GM10266 (cell line): Measurements from ENCODE around the gene TMUB2.

Source experiments
- DNase-seq: peaks from one replicate; pipeline ENCODE4 v3.0.0; 2012; ENCODE audit errors: extremely low spot score
- CTCF ChIP-seq: IDR thresholded peaks from 2 replicates; pipeline ENCODE4 v1.5.1; 2012; ENCODE audit warnings: mild to moderate bottlenecking, low read depth; ENCODE audit not compliant: control insufficient read depth, insufficient read depth; ENCODE audit errors: missing control alignments

The TMUB2 gene

GRCh38 chr17:44217738-44218343 is 31.1 kb downstream of the TMUB2 start:
- no peak for DNase-seq
- no peak for TF ChIP-seq CTCF

DNA sequence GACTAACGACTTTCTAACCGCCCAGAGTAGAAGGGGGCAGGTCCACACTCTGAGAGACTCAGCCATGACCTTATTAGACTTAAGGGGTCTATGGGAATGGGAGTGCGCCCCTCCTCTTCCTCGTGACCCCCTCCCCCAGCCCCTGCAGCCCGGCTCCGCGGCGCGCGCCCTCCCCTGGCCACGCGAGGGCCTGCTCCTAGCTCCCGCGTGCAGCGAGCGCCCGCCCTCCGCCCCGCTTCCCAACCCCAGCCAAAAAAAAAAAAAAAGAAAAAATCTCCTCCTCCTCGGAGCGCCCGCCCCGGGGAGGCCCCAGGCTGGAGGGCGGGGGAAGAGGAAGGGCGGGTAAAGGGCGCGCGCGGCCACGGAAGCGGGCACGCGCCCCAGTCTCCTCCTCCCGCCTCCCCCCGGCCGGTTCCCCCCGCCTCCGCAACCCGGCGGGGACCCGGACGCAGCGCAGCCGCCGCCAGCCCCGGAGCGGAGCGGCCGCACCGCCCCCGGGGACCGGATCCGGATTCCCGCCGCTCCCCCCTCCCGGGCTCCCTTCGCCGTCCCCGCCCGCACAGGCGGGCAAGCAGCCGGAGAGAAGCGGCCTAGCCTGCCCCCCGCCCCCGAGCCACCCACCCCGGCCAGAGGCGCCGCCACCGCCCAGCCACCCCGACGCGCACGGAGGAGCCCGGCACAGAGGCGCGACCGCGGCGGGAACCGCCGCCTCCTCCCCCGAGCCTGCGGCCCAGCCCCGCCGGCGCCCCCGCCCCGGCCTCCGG is 31.8 kb downstream of the TMUB2 start:
- peak; percentile 67 for TF ChIP-seq CTCF
- peak; percentile 97 for DNase-seq

DNA sequence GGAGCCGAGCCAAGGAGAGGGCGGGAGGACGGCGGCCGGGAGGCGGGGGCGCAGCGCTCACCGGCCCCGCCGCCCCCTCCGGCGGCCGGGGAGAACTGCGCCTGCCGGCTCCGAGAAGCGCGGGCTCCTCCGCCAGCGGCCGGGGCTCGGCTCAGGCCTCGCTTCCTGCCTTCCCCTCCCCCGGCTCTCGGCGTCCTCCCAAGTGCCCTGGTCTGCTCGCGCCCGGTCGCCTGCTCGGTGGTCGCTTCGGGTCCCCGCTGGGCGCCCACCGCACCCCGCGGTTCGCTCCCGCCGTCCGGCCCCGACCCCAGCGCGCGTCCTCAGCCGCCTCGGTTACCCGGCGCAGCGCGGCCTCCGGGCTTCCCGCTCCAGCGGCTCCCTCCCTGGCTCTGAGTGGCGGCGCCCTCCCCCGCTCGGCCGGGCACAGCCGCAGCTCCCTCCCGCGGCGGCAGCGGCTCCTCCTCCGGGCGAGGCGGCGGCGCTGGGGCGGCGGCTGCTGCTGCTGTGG is 32.4 kb downstream of the TMUB2 start:
- peak; percentile 90 for DNase-seq
- peak; percentile 47 for TF ChIP-seq CTCF

DNA sequence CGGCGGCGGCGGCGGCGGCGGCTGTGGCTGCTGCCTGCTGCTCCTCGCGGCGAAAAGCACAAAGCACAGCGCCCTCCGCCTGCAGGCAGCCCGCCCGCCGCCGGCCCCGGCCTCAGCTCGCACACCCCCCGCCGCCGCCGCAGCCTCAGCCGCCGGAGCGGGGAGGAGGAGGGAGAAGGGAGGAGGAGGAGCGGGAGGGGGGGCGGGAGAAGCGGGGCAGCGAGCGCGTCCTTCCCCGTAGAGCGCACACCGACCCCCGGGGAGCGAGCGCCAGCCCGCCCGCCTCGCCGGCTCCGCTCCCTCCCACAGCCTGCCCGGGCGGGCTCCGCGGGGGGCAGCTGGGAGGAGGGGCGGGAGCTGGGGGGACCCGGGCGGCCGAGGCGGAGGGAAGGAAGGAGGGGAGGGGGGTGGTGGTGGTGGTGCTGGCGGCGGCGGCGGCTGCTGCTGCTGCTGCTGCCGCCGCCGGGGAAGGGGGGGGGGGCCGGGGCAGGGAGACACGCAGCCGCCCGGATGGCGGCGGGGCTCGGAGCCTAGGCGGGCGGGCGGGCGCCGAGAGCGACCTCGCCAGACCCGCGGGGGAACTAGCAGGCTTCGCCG is 32.9 kb downstream of the TMUB2 start, which contains the start of gene UBTF:
TSS of gene UBTF (minus strand) at position 60 of the 597 bp plus-strand sequence. CDS start 1,446 bp downstream, outside the sequence.
- TF ChIP-seq CTCF, result peak; percentile 33
- peak; percentile 78 for DNase-seq

DNA sequence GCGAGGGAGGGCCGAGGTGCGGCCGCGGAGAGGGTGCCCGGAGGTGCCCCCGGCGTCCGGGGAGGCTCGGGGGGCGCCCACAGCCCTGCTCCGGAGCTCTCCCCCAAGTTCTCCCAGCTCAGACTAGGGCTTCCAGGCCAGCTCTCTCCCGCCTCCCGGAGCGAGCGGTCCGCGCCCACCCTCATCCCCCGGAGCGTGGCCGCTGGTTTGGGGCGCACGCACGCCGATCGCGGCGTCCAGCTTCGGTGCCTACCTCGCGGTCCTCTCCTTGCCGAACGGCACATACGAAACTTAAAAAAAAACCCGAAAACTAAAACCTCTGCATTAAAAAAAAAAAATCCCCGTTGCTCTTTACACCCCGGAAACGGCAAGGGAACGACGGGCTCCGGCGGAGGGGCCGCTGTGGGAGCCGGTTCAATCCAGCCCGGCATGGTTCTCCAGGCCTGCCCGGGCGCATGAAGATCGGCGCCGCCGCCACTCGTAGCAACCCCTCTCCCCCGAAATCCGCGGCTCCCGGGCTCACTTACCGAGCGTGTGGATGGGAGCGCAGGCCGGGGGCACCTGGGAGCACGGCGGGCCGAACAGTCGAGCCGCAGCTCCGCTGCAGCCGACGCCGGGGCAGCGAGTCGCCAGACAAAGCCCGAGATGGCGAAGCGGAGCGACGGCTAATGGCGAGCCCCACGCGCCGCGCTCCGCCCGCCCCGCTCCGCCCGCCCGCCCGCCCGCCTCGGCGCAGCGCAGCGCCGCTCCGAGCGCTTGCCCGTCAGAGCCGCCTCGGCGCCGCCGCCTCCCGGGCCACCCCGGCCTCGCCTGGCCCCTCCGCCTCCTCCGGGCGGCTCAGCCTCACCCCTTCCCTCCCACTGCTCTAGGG is 33.7 kb downstream of the TMUB2 start:
- peak; percentile 17 for TF ChIP-seq CTCF
- peak; percentile 78 for DNase-seq

GRCh38 chr17:44221084-44221861 is 34.5 kb downstream of the TMUB2 start:
- no peak for TF ChIP-seq CTCF
- DNase-seq, result peak; percentile 83
